Natural killer cell treated with Interleukin-12 subunit alpha and Interleukin-12 subunit beta and Interleukin-15 and Interleukin-18, amount 100 ng/mL, for 72 hours (primary cell): Measurements from ENCODE around the gene KCNQ1. TPM values are rescaled to one million over a fixed set of nuclear protein-coding genes. Genes with fewer than 3 reads are reported as not detected.
A peak's percentile ranks its signal among the peaks of the same experiment; 100 is the strongest.

Experiments
- ATAC-seq, 2 donors: fragments of 150-1000 bp; cut with Tn5 transposase in 1 of 2; sonication (Bioruptor Pico), chemical (Tn5 transposase) in 1 of 2; 2 replicates each; pipeline ENCODE4 v1.10.0; 2021
- DNase-seq: peaks from one replicate; pipeline ENCODE4 v3.0.0; 2022; ENCODE audit warnings: low spot score
- H3K27ac Mint-ChIP-seq, 2 donors: 1 replicate in 1 of 2; 2 replicates in 1 of 2; pipeline ENCODE4 v1.8.0; 2022; ENCODE audit warnings: mixed read lengths in 2 of 2, mild to moderate bottlenecking in 1 of 2, moderate library complexity in 1 of 2
- H3K27me3 Mint-ChIP-seq, 2 donors: 1 replicate in 1 of 2; 2 replicates in 1 of 2; pipeline ENCODE4 v1.8.0; 2022; ENCODE audit warnings: mixed read lengths in 2 of 2
- H3K36me3 Mint-ChIP-seq: one replicate; pipeline ENCODE4 v1.8.0; 2022; ENCODE audit warnings: mixed read lengths
- H3K4me1 Mint-ChIP-seq, 2 donors: 1 replicate in 1 of 2; 2 replicates in 1 of 2; pipeline ENCODE4 v1.8.0; 2022; ENCODE audit warnings: low read depth in 2 of 2, mixed read lengths in 2 of 2, mild to moderate bottlenecking in 1 of 2
- H3K4me3 Mint-ChIP-seq: one replicate; pipeline ENCODE4 v1.8.0; 2022; ENCODE audit warnings: mixed read lengths
- H3K9me3 Mint-ChIP-seq: 2 replicates; pipeline ENCODE4 v1.8.0; 2022; ENCODE audit warnings: mixed read lengths
- total RNA-seq, 2 donors: library from RNA; stranded (reverse); gene quantifications; one replicate each; pipeline ENCODE4 v1.2.3, GENCODE V29; 2022

KCNQ1 gene
- total RNA-seq, 2 donors from 2014 or later, result 0.19 to 1.4 TPM

DNA sequence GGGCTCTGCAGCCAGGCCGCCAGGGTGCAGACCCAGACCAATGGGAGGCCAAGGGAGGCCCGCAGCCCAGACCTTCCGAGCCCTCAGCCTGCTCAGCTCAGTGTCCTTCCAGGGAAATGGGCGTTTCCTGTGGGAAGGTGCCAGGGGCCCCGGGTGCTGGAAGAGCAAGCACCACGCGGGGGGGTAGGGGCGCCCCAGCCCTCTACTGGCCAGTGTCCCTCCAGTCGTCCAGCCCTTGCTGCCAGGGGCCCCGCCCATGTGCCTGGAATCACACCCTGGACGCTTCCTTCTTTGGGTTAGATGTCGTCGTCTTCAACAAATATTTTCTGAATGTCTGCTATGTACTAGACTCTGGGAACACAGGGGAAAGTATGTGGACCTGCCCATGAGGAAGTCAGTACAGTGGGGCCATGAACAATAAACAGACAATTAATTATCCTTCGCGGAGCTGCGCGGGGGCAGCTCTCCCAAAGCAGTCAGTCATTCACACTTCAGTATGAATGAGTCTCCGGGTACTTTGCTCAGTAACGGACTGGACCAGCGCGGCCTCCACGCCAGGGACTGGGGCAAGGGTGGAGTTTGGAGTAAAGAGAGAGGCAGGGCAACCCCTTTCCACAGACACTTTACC, 380.6 kb downstream of the KCNQ1 start:
- Mint-ChIP-seq H3K27ac (no peak overlapping the region), H3K36me3 (peaks cover 32% of the 10 kb centered on the region), H3K9me3 (peaks cover 9% of the 10 kb centered on the region), H3K4me1 (no peaks in the 10 kb centered on the region), H3K27me3 (peaks cover 31 to 34% of the 10 kb centered on the region in 2 donors), H3K4me3 (no peak overlapping the region)
- ATAC-seq (no peak), DNase-seq (no peak)

DNA sequence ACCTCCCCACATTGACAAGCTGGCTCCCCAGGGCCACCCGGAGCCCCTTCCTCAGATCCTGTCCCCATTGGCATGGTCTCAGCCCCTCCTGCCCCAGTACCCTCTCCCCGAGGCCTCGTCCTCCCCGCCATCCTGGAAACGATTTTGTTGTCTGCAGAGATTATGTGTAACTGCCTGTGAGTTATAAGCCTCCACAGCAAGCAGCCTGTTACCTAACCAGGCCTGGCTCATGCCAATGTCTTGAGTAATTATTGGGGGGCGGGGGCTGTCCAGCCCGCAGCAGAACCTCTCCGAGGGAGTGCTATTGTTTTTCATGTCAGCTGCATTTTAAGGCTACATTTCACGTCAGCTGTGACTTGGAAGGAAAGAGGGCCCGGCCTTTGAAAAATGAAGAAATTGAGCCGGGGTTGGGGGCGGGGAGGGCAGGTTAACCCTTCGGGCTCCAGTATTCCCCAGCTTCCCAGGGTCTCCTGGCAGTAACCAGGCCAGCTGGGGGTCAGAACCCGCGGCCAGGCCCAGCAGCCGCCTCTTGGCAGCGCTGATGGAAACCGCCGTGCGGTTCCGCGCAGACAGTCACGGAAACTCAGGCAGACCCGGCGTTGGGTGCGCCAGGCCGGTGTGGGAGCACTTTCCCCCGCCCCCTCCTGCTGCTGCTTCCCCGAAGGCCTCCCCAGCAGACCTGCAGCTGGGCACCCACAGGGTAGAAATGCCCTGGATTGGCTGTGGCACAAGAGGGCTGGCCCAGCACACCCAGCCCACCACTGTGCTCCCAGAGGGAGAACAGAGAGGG, 381.3 kb downstream of the KCNQ1 start:
- H3K4me1 Mint-ChIP-seq, result no peaks in the 10 kb centered on the region
- H3K27ac Mint-ChIP-seq, result no peak overlapping the region
- H3K36me3 Mint-ChIP-seq, result peaks cover 32% of the 10 kb centered on the region
- no peak for DNase-seq
- peaks cover 31 to 34% of the 10 kb centered on the region in 2 donors for H3K27me3 Mint-ChIP-seq
- peak; percentile 10 to 43 for ATAC-seq
- no peak overlapping the region for H3K4me3 Mint-ChIP-seq
- H3K9me3 Mint-ChIP-seq, result peaks cover 7% of the 10 kb centered on the region

DNA sequence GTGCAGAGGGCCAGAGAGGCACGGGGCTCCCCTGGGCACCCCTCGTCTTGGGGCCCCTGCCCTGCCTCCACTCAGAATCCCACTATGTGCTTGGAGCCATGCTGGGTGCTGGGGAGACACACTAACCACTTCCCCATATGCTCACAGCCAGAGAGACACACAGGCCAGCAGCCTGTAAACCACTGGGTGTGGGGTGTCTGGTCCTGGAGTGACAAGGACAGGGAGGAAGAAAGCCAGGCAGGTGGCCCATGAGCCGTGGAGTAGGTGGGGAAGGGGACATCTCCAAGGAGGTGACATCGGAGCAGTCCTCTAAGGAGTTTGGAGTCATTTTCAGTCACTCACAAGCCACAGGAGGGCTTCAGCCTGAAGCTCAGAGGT, 381.9 kb downstream of the KCNQ1 start:
- Mint-ChIP-seq H3K4me1 (no peaks in the 10 kb centered on the region), H3K27ac (no peak overlapping the region), H3K4me3 (no peak overlapping the region), H3K27me3 (peaks cover 31 to 33% of the 10 kb centered on the region in 2 donors), H3K36me3 (peaks cover 32% of the 10 kb centered on the region), H3K9me3 (peaks cover 7% of the 10 kb centered on the region)
- ATAC-seq (peak; percentile 6 to 12), DNase-seq (no peak)

DNA sequence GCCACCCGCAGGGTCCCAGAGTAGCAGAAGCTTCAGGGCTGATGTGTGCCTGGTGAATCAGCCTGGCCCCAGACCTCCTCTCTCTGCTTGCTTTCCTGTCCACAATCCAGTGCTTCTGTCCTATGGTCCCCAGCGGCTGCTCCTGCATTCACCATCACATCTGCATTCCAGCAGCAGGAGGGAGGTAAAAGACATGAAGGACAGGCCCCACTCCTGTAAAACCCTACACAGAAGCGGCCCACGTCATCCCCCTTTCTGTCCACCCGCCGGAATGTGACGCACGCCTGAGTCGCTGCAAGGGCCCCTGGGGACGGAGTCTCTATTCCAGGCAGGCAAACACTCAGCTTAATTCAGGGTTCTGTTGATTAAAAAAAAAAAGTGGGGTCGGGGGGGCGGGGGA, 382.4 kb downstream of the KCNQ1 start:
- Mint-ChIP-seq H3K4me1 (no peaks in the 10 kb centered on the region), H3K4me3 (no peak overlapping the region), H3K27me3 (peaks cover 27 to 31% of the 10 kb centered on the region in 2 donors), H3K27ac (no peak overlapping the region), H3K36me3 (peaks cover 26% of the 10 kb centered on the region), H3K9me3 (peaks cover 7% of the 10 kb centered on the region)
- ATAC-seq (no peak), DNase-seq (no peak)

DNA sequence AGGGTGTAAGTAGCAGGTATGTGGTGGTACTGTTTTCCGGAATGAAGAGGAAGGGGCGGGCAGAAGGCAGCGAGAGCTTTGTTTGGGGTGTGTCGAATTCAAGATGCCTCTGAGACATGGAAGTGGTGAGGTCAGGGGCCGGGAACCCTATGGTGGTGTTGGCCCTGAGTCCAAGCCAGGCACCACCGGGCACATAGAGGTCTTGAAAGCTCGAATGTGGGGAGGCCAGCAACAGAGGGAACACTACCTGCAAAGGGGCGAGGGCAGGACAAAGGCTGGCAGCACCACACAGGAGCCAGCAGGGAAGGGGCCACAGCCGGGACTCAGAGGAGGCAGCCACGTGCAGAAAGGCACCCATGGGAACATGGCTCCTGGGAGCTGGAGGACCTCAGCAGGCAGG, 383.0 kb downstream of the KCNQ1 start:
- Mint-ChIP-seq H3K27ac (no peak overlapping the region), H3K4me3 (no peak overlapping the region), H3K36me3 (peaks cover 21% of the 10 kb centered on the region), H3K9me3 (peaks cover 7% of the 10 kb centered on the region), H3K27me3 (peaks cover 22 to 31% of the 10 kb centered on the region in 2 donors), H3K4me1 (no peaks in the 10 kb centered on the region)
- no peak for ATAC-seq
- no peak for DNase-seq

DNA sequence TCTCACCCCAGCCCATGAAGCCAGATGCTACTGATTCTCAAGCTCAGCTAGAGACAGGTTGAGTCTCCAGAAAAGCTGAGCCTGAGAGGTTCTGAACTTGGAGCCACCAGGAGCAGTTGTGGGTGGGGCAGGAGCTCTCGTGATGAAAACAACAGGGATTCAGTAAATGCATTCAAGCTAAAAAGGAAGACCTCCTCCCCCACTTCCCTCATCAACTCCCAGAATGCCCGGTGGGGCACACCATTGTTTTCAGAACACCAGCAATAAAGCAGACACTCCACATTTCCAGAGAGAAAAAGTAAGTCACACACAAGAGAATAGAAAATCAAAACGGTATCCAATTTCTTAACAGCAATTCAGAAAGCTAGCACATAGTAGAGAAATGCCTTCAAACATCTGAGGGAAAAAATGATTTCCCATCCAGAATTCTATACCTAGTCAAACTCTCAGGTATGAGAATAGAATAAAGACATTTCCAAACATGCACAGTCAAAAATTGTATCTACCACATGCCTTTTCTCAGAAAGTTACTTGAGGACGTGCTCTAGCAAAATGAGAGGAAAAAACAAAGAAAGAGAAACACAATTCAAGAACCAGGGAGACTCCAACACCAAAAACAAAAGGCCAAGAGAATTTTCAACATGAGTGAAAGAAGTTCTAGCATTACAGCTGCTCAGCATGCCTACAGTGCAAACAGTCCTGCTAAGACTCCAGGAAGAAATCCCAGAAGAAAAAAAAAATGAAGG, 383.9 kb downstream of the KCNQ1 start:
- no peak overlapping the region for H3K27ac Mint-ChIP-seq
- peaks cover 7% of the 10 kb centered on the region for H3K9me3 Mint-ChIP-seq

DNA sequence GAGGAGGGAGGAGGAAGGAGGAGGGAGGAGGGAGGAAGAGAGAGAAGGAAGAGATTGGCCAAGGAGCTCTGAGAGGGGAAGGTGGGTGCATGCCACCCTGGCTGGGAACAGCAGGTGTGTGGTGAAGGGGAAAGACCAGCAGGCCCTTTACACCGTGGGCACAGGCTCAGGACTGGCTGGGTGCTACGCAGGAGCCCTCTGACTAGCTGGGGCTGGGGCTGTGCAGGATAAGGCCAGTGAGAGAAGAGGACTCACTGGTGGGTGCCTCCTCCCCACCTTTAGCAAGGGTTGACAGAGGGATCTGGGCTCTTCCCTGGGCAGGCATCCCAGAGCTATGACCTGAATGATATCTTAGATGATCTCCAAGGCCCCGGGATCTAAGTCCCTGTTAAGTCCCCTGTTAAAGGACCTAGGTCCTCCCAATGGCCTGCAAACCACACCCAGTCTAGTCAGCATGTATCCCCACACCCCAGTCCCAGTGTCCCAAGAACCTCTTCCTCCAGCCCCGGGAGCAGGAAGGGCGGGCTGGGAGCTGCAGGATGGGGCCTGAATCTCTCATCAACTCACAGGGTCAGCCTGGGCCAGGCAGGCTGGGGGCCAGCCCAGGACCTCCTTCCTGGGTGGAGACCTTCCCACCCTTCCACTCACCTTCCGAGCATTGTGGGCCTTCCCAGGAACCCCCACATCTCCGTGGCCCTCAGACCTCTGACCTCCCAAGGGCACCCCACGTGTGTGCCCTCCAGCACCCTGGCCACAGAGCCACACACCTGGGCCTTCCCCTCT, 385.4 kb downstream of the KCNQ1 start:
- ATAC-seq (no peak), DNase-seq (no peak)
- H3K9me3 Mint-ChIP-seq, result peaks cover 7% of the 10 kb centered on the region
- H3K36me3 Mint-ChIP-seq, result peaks cover 15% of the 10 kb centered on the region
- no peak overlapping the region for H3K27ac Mint-ChIP-seq
- H3K4me1 Mint-ChIP-seq, result no peaks in the 10 kb centered on the region
- no peak overlapping the region for H3K4me3 Mint-ChIP-seq
- H3K27me3 Mint-ChIP-seq, result peaks cover 9 to 21% of the 10 kb centered on the region in 2 donors

More for the DNA sequence above, 383.9 kb downstream of the KCNQ1 start:
- Mint-ChIP-seq H3K27me3 (peaks cover 12 to 26% of the 10 kb centered on the region in 2 donors), H3K4me1 (no peaks in the 10 kb centered on the region), H3K4me3 (no peak overlapping the region), H3K36me3 (peaks cover 15% of the 10 kb centered on the region)
- ATAC-seq, result no peak
- no peak for DNase-seq

DNA sequence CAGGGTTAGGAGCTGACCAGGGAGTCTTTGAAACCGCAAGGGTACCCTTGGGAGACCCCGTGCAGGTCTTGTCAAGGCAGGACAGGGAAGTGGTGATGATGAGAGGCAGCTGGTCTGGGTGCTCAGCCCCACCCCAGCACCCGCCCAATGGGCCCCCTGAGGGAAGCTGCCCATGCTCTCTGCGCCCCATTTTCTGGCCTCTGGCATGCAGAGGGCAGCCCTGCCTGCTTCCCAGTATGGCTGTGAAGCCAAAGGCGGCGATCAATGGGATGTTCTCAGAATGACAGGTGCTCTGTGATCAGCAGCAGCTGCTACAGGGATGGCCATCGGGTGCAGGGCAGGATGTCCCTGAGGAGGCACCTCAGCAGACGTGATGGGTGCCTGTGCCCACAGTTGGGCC, 386.1 kb downstream of the KCNQ1 start:
- H3K27ac Mint-ChIP-seq, result no peak overlapping the region
- peaks cover 9 to 18% of the 10 kb centered on the region in 2 donors for H3K27me3 Mint-ChIP-seq
- no peaks in the 10 kb centered on the region for H3K4me1 Mint-ChIP-seq
- DNase-seq, result no peak
- peaks cover 7% of the 10 kb centered on the region for H3K9me3 Mint-ChIP-seq
- ATAC-seq, result no peak
- H3K4me3 Mint-ChIP-seq, result no peak overlapping the region
- H3K36me3 Mint-ChIP-seq, result peaks cover 15% of the 10 kb centered on the region

DNA sequence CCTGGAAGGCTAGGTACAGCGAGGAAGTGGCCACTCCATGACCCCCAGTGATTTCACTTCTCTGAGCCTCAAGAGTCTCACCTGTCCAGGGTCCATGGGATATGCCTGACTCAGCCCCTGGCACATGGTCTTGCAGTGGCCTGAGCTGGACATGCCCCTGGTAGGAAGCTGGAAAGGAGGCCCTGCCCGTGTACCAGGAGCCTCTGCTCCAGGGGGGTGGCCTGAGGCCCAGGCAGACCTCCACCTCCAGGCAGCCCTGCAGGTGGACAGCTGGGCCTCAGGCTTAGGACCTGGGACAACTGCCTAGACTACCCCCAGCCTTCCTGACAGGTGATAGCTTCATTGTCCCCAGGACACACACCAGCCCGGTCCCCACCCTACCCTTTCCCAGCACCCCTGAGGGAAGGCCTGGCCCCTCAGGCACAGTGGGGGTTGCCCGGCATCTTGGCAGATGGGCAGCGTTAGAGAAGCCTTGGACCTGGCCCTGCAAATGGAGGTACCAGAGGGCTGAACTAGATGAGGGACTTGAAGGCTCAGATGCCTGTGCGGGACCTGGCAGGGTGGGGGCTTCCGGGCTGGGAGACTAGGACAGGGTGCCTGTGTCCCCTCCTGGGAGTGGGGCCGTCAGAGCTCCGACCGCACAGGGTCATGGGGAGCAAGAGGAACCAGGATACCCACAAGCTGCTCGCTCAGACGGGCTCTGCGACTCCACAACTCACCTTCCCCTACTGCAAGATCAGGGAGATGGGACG, 387.1 kb downstream of the KCNQ1 start:
- Mint-ChIP-seq H3K36me3 (peaks cover 15% of the 10 kb centered on the region), H3K4me1 (no peaks in the 10 kb centered on the region), H3K27ac (no peak overlapping the region), H3K9me3 (peaks cover 7% of the 10 kb centered on the region), H3K27me3 (peaks cover 9 to 14% of the 10 kb centered on the region in 2 donors), H3K4me3 (no peak overlapping the region)
- ATAC-seq (no peak), DNase-seq (no peak)

DNA sequence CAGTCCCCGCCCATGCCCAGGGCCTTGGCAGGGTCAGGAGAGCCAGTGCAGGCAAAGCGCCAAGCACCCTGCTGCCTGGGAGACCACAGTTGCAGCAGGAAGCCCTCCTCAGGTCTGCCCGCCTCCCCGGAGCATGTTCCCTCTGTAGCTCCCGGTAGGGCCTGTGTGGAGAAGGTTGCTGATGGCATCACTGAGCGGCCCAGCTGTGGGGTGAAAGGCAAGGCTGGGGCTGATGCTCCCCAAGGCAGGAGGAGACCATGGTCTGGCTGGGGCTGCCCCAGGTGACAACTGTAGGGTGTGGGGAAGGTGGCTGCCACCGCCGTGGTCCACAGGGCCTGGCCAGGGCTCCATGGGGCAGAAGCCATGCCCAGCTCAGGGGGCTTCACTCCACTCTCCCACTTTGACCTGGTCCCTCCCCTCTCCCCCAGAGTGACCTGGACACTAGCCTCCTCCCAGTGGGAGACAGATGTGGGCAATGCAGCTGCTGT, 387.8 kb downstream of the KCNQ1 start:
- no peak for ATAC-seq
- H3K36me3 Mint-ChIP-seq, result peaks cover 15% of the 10 kb centered on the region
- H3K27ac Mint-ChIP-seq, result no peak overlapping the region
- H3K27me3 Mint-ChIP-seq, result peaks cover 8 to 12% of the 10 kb centered on the region in 2 donors
- H3K9me3 Mint-ChIP-seq, result peaks cover 7% of the 10 kb centered on the region
- no peak for DNase-seq
- H3K4me1 Mint-ChIP-seq, result no peaks in the 10 kb centered on the region
- H3K4me3 Mint-ChIP-seq, result no peak overlapping the region

DNA sequence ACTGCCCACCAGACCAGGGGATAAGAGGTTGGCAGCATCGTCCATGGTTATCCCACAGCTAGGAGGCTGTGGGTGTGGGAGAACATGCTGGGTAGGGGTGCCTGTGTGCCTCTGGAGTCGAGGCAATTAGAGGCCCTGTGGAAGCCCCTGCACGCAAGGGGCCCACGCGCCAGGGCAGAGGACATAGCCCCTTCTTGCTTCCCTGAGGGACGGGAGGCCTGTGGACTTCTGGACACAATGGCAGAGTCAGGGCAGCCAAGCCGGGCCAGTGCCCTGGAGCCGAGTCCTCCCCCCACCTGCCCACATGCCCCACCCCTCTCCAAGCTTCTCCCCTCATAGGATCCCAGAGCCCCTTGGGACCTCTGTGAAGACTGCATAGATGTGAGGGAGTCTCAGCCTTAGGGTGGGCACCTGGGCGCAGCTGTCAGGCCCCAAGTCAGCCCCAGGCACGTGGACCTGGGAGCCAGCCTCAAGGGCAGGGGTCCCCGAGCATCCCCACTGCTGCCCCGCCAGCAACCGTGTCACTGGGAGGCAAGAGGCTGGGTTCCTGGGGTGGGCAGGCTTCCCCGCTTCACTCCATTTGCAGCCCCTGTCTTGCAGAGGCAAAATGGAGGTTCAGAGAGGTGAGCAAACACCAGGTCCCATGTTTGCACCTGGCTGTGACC, 388.4 kb downstream of the KCNQ1 start:
- Mint-ChIP-seq H3K4me1 (no peaks in the 10 kb centered on the region), H3K27me3 (peaks cover 2 to 6% of the 10 kb centered on the region in 2 donors), H3K4me3 (no peak overlapping the region), H3K36me3 (peaks cover 11% of the 10 kb centered on the region), H3K27ac (no peak overlapping the region), H3K9me3 (peaks cover 7% of the 10 kb centered on the region)
- DNase-seq (no peak), ATAC-seq (no peak)

DNA sequence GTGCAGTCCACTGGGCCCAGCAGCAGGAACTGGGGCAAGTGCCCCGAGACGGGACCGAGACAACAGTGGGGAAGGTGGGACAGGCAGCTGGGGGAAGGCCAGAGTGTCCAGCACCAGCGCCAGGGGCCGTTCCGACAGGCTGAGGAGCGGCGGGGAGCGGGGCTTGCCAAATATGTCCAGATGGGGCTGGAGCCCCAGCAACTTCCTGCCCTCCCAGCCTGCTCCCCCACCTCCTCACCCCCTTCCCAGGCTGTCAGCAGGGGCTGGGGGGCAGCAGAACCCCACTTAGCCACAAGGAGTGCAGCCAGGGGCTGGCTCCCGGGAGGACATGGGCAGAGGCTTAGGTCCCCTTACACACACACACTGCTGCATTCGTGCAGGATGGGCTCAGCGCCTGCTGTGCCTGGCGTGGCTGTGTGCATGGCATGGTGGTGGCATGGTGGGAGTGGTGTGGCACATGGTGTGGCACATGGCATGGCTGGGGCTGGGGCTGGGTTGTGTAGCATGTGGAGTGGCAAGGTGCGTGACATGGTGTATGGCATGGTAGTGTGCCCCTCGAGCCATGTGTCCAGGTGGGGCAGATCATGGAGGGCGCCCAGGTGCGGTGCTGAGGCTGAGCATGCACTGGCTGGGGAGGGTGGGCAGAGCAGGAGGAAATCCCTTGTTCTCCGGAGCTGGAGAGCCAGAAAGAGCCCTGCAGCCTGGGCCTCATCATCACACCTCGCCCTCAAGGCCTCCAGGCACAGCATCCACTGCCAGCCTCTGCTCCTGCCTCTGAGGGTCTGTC, 389.1 kb downstream of the KCNQ1 start:
- no peak for DNase-seq
- Mint-ChIP-seq H3K27ac (no peak overlapping the region), H3K36me3 (peaks cover 4% of the 10 kb centered on the region), H3K9me3 (peaks cover 4% of the 10 kb centered on the region), H3K4me3 (no peak overlapping the region), H3K27me3 (peaks cover 0 to 2% of the 10 kb centered on the region in 2 donors), H3K4me1 (no peaks in the 10 kb centered on the region)
- no peak for ATAC-seq
